ENCODE data around the gene LRFN5.
A peak's percentile ranks its signal among the peaks of the same experiment; 100 is the strongest.
"Not testable (repeated sequence)": the region's sequence is repeated elsewhere in the genome, so short reads cannot be mapped to it uniquely, and the experiment has no call there.

LRFN5 gene

DNA sequence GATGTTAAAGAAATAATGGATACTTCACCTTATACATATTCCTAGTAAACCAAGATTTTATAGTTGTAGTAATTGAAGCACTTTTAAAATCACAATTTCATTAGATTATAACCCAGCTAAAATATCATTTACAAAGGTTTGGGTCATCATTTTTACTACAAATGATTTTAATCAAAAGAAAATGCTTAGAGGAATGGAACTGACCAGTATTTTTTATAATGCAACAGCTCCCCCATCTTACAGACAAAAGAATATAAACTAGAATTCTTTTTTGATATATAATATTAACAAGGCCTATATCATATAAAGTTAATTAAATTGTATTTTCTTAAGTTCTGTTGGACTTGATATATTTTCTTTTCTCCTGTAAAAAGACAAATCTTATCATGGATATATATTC lies 20.4 kb upstream of the LRFN5 start:
- ChIA-PET CTCF (no interaction called here), POLR2A (no interaction called here)
- Histone ChIP-seq H3K9me3 (ENCODE audit: control insufficient read depth, insufficient read depth, low read depth, low read length) (no peaks in the 10 kb centered on the region), H3K4me1 (ENCODE audit: control insufficient read depth, insufficient read depth, low read length) (no peaks in the 10 kb centered on the region), H3K36me3 (ENCODE audit: control insufficient read depth in 2 of 2, insufficient read depth in 1 of 2, low read length in 2 of 2) (no peaks in the 10 kb centered on the region), H3K27ac (ENCODE audit: extremely low read depth, low read depth, low read length) (no peak overlapping the region), H3K4me3 (ENCODE audit: low read depth, low read length) (no peak overlapping the region)
- TF ChIP-seq ZIC2 (tag by site-specific recombination; IDR thresholded peaks at IDR 0.05) (no peak), ZNF140 (tag by site-specific recombination; IDR thresholded peaks at IDR 0.05) (no peak), ZNF426 (tag by site-specific recombination; IDR thresholded peaks at IDR 0.05) (no peak), ZNF843 (tag by site-specific recombination; IDR thresholded peaks at IDR 0.05) (no peak), ZEB2 (tag by site-specific recombination; IDR thresholded peaks at IDR 0.05) (no peak)
- TF ChIP-seq, protein P1, sequence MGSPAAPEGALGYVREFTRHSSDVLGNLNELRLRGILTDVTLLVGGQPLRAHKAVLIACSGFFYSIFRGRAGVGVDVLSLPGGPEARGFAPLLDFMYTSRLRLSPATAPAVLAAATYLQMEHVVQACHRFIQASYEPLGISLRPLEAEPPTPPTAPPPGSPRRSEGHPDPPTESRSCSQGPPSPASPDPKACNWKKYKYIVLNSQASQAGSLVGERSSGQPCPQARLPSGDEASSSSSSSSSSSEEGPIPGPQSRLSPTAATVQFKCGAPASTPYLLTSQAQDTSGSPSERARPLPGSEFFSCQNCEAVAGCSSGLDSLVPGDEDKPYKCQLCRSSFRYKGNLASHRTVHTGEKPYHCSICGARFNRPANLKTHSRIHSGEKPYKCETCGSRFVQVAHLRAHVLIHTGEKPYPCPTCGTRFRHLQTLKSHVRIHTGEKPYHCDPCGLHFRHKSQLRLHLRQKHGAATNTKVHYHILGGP (tag by site-specific recombination; IDR thresholded peaks at IDR 0.05) = no peak

DNA sequence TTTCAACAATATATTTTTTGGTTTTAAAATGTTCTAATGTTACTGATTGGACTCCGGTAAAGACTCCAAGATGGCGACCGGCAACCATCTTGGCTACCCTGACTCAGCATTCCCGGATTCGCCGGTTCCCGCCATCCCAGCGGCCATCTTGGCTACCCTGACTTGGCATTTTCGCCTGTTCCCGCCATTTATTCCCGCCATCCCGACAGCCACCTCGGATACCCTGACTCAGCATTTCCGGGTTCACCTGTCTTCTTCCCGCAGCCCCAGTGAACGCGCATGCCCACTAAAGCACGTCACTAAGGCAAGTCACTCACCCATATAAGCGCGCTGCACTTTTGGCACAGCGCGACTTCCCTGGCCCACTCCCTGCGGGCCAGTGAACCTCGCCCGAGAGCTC lies 9.0 kb upstream of the LRFN5 start:
- TF ChIP-seq ZSCAN23 (tag by site-specific recombination; IDR thresholded peaks at IDR 0.05) (no peak), ZNF776 (tag by site-specific recombination; IDR thresholded peaks at IDR 0.05; ENCODE audit: borderline replicate concordance) (no peak), ZNF621 (tag by site-specific recombination; IDR thresholded peaks at IDR 0.05) (no peak), ZNF302 (tag by site-specific recombination; IDR thresholded peaks at IDR 0.05; ENCODE audit: low read depth) (no peak)
- TF ChIP-seq, protein P2, sequence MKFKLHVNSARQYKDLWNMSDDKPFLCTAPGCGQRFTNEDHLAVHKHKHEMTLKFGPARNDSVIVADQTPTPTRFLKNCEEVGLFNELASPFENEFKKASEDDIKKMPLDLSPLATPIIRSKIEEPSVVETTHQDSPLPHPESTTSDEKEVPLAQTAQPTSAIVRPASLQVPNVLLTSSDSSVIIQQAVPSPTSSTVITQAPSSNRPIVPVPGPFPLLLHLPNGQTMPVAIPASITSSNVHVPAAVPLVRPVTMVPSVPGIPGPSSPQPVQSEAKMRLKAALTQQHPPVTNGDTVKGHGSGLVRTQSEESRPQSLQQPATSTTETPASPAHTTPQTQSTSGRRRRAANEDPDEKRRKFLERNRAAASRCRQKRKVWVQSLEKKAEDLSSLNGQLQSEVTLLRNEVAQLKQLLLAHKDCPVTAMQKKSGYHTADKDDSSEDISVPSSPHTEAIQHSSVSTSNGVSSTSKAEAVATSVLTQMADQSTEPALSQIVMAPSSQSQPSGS (tag by site-specific recombination; IDR thresholded peaks at IDR 0.05; ENCODE audit: low read depth) = no peak
- CTCF ChIA-PET = no interaction called here
- Histone ChIP-seq H3K27ac (ENCODE audit: extremely low read depth, low read depth, low read length) (no peak overlapping the region), H3K9me3 (ENCODE audit: control insufficient read depth, insufficient read depth, low read depth, low read length) (no peaks in the 10 kb centered on the region), H3K4me3 (ENCODE audit: low read depth, low read length) (no peak overlapping the region), H3K4me1 (ENCODE audit: control insufficient read depth, insufficient read depth, low read length) (no peaks in the 10 kb centered on the region), H3K36me3 (ENCODE audit: control insufficient read depth in 2 of 2, insufficient read depth in 1 of 2, low read length in 2 of 2) (no peaks in the 10 kb centered on the region)
- POLR2A ChIA-PET = no interaction called here

DNA sequence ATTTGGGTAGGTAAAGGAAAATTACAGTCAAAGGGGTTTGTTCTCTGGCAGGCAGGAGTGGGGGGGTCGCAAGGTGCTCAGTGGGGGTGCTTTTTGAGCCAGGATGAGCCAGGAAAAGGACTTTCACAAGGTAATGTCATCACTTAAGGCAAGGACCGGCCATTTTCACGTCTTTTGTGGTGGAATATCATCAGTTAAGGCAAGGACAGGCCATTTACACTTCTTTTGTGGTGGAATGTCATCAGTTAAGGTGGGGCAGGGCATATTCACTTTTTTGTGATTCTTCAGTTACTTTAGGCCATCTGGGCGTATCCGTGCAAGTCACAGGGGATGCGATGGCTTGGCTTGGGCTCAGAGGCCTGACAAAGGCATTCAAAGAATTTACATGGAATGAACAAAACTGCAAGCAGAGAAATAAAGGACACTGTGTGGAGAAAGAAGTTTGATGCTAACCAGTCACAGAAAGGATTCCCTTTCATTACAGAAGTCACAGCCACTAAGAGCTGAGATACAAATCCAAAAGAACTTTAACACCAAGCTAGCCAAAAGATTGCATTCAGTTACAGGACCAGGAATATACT lies 6.8 kb upstream of the LRFN5 start:
- H3K27ac ChIP-seq (ENCODE audit: extremely low read depth, low read depth, low read length); H3K9me3 ChIP-seq (ENCODE audit: control insufficient read depth, insufficient read depth, low read depth, low read length); H3K4me3 ChIP-seq (ENCODE audit: low read depth, low read length); H3K36me3 ChIP-seq (ENCODE audit: control insufficient read depth in 2 of 2, insufficient read depth in 1 of 2, low read length in 2 of 2); POLR2A ChIA-PET; H3K4me1 ChIP-seq (ENCODE audit: control insufficient read depth, insufficient read depth, low read length): not testable (repeated sequence)
- CTCF ChIA-PET = interaction anchor here (0.7 to 2.0 kb wide), 4 partner anchors 9 to 21 kb away, joined by 3 to 11 read pairs (median 6); no protein-coding TSS in a partner anchor

DNA sequence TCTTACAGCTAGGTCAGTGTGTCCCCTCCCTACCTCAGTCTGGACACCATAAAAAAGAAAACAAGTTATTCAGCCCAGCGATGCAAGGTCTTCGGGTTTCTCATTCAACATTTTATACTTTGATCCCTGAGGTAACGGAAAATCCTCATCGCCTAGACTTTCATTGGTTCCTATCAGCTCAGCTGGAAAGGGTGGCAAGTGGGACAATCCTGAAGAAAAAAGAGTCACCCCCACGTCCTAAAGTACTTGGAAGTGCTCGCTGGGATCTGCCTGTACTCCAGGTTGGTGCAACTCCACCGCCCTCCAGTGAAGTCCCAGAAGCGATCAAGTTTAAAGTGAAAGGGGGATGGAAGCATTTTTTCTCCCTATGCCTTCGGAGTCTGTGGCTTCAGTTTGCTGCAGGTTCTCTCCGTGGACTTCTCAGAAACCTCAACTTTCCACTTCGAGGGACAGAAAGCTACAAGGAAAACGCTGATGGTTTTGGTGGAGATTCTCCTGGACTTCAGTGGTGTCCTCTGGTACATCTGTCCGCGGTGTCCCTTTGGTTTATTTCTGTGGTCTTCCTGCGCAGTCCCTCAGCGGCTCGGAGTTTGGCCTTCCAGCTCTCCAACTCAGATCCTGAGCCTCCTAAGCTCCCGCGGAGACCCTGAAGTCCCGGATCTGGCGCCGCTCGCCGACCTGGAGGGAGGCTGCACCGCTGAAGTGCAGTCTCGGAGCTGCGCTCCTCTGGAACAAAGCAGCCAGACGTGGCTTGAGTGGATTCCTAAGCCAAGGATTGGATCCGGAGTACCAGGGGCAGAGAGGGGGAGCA lies 1.8 kb upstream of the LRFN5 start:
- no peaks in the 10 kb centered on the region for H3K9me3 ChIP-seq (ENCODE audit: control insufficient read depth, insufficient read depth, low read depth, low read length)
- no peak overlapping the region for H3K27ac ChIP-seq (ENCODE audit: extremely low read depth, low read depth, low read length)
- no peak for TF ChIP-seq ZNF302 (tag by site-specific recombination; IDR thresholded peaks at IDR 0.05; ENCODE audit: low read depth)
- no peak for TF ChIP-seq ZNF121 (tag by site-specific recombination; IDR thresholded peaks at IDR 0.05)
- no peak for TF ChIP-seq SALL2 (tag by site-specific recombination; IDR thresholded peaks at IDR 0.05; ENCODE audit: borderline replicate concordance)
- TF ChIP-seq KLF7 (tag by site-specific recombination; IDR thresholded peaks at IDR 0.05; ENCODE audit: borderline replicate concordance) = no peak
- no peak for TF ChIP-seq WT1 (tag by site-specific recombination; IDR thresholded peaks at IDR 0.05)
- H3K36me3 ChIP-seq (ENCODE audit: control insufficient read depth in 2 of 2, insufficient read depth in 1 of 2, low read length in 2 of 2) = no peaks in the 10 kb centered on the region
- 0 out of 2 replicates have a peak, but pooled peaks cover 2% of the 10 kb centered on the region for H3K4me1 ChIP-seq (ENCODE audit: control insufficient read depth, insufficient read depth, low read length)
- H3K4me3 ChIP-seq (ENCODE audit: low read depth, low read length) = peak overlapping the region; percentile 32
- CTCF ChIA-PET = interaction anchor here (0.7 kb wide), 1 partner anchor 618 kb away, joined by 3 read pairs; no protein-coding TSS in a partner anchor
- POLR2A ChIA-PET = no interaction called here

All from HEK293 (cell line).